Measurements from ENCODE around the gene NSD1. TPM values are rescaled to one million over a fixed set of nuclear protein-coding genes. Genes with fewer than 3 reads are reported as not detected.
"Not testable (repeated sequence)": the region's sequence is repeated elsewhere in the genome, so short reads cannot be mapped to it uniquely, and the experiment has no call there.

NSD1 gene
- total and polyA plus RNA-seq, 3 donors from 2014 or later = 66.0 to 86.6 (median 71.2) TPM

GRCh38 chr5:177140312-177140711 lies 6.7 kb downstream of the NSD1 start:
- no peaks in the 10 kb centered on the region for H3K36me3 ChIP-seq (ENCODE audit: low read depth, missing control alignments)
- H3K27ac ChIP-seq = no peak overlapping the region
- TF ChIP-seq POLR2A (IDR thresholded peaks at IDR 0.05) = no peak
- H3K4me3 ChIP-seq = no peak overlapping the region
- peaks cover 9% of the 10 kb centered on the region for H3K4me1 ChIP-seq
- H3K27me3 ChIP-seq = no peaks in the 10 kb centered on the region
- no peak for DNase-seq
- WGBS, 2 donors = 76 to 85% methylated on average over 2 of the region's 2 CpGs
- H3K9me3 ChIP-seq = no peaks in the 10 kb centered on the region
- intact Hi-C loops (cut with DNase I; ENCODE audit: low total_unique reads) = no loop called here

- DNase-seq = no peak
- TF ChIP-seq CTCF (IDR thresholded peaks at IDR 0.05) (no peak), POLR2A (IDR thresholded peaks at IDR 0.05) (no peak)
- Histone ChIP-seq H3K27me3 (no peaks in the 10 kb centered on the region), H3K9me3 (no peaks in the 10 kb centered on the region), H3K4me1 (peaks cover 4% of the 10 kb centered on the region), H3K4me3 (no peak overlapping the region), H3K27ac (no peak overlapping the region), H3K36me3 (ENCODE audit: low read depth, missing control alignments) (no peaks in the 10 kb centered on the region)
- intact Hi-C loops (cut with DNase I; ENCODE audit: low total_unique reads) = no loop called here
- WGBS, 2 donors = 68 to 89% methylated on average over 3 of the region's 3 CpGs
These were observed 7.9 kb downstream of the NSD1 start for GRCh38 chr5:177141496-177141895.

GRCh38 chr5:177142098-177142611 lies 8.6 kb downstream of the NSD1 start:
- peaks cover 4% of the 10 kb centered on the region for H3K4me1 ChIP-seq
- intact Hi-C loops (cut with DNase I; ENCODE audit: low total_unique reads) = no loop called here

GRCh38 chr5:177142778-177143177 lies 9.2 kb downstream of the NSD1 start:
- H3K27ac ChIP-seq = no peak overlapping the region
- no peaks in the 10 kb centered on the region for H3K36me3 ChIP-seq (ENCODE audit: low read depth, missing control alignments)
- H3K4me3 ChIP-seq = no peak overlapping the region
- DNase-seq = no peak
- H3K9me3 ChIP-seq = no peaks in the 10 kb centered on the region
- no peaks in the 10 kb centered on the region for H3K27me3 ChIP-seq
- TF ChIP-seq POLR2A (IDR thresholded peaks at IDR 0.05) (no peak), CTCF (IDR thresholded peaks at IDR 0.05) (no peak)
- peaks cover 4% of the 10 kb centered on the region for H3K4me1 ChIP-seq
- intact Hi-C loops (cut with DNase I; ENCODE audit: low total_unique reads) = no loop called here
- 98 to 100% methylated on average over 1 of the region's 1 CpG for WGBS, 2 donors

More at GRCh38 chr5:177142098-177142611, 8.6 kb downstream of the NSD1 start:
- no peak for DNase-seq
- Histone ChIP-seq H3K27me3 (no peaks in the 10 kb centered on the region), H3K36me3 (ENCODE audit: low read depth, missing control alignments) (no peaks in the 10 kb centered on the region), H3K9me3 (no peaks in the 10 kb centered on the region), H3K4me3 (no peak overlapping the region), H3K27ac (no peak overlapping the region)
- 89 to 95% methylated on average over 2 of the region's 2 CpGs for WGBS, 2 donors
- TF ChIP-seq POLR2A (IDR thresholded peaks at IDR 0.05) (no peak), CTCF (IDR thresholded peaks at IDR 0.05) (no peak)

GRCh38 chr5:177146891-177147638 lies 13.5 kb downstream of the NSD1 start:
- peaks cover 3% of the 10 kb centered on the region for H3K4me1 ChIP-seq
- 91 to 92% methylated on average over 17 of the region's 17 CpGs for WGBS, 2 donors
- H3K27ac ChIP-seq = no peak overlapping the region
- H3K4me3 ChIP-seq = no peak overlapping the region
- no peaks in the 10 kb centered on the region for H3K27me3 ChIP-seq
- H3K36me3 ChIP-seq (ENCODE audit: low read depth, missing control alignments) = no peaks in the 10 kb centered on the region
- TF ChIP-seq CTCF (IDR thresholded peaks at IDR 0.05) (no peak), POLR2A (IDR thresholded peaks at IDR 0.05) (no peak)
- no peak for DNase-seq
- H3K9me3 ChIP-seq = no peaks in the 10 kb centered on the region
- intact Hi-C loops (cut with DNase I; ENCODE audit: low total_unique reads) = no loop called here

- H3K36me3 ChIP-seq (ENCODE audit: low read depth, missing control alignments); intact Hi-C loops (cut with DNase I; ENCODE audit: low total_unique reads); DNase-seq; H3K27ac ChIP-seq; H3K4me3 ChIP-seq; H3K27me3 ChIP-seq; H3K9me3 ChIP-seq; H3K4me1 ChIP-seq: not testable (repeated sequence)
- 92 to 94% methylated on average over 17 of the region's 17 CpGs for WGBS, 2 donors
These were observed 16.5 kb downstream of the NSD1 start for GRCh38 chr5:177150061-177150460.

All from testis (tissue), 3 donors.